Measurements from ENCODE around the gene RAPGEF1. TPM values are rescaled to one million over a fixed set of nuclear protein-coding genes. Genes with fewer than 3 reads are reported as not detected.

RAPGEF1 gene
- total and polyA plus RNA-seq, 2 of the 13 experiments (the other 11 are each of a cell fraction or from before 2014, with no cell fraction given) = 21.2 to 38.9 TPM

DNA sequence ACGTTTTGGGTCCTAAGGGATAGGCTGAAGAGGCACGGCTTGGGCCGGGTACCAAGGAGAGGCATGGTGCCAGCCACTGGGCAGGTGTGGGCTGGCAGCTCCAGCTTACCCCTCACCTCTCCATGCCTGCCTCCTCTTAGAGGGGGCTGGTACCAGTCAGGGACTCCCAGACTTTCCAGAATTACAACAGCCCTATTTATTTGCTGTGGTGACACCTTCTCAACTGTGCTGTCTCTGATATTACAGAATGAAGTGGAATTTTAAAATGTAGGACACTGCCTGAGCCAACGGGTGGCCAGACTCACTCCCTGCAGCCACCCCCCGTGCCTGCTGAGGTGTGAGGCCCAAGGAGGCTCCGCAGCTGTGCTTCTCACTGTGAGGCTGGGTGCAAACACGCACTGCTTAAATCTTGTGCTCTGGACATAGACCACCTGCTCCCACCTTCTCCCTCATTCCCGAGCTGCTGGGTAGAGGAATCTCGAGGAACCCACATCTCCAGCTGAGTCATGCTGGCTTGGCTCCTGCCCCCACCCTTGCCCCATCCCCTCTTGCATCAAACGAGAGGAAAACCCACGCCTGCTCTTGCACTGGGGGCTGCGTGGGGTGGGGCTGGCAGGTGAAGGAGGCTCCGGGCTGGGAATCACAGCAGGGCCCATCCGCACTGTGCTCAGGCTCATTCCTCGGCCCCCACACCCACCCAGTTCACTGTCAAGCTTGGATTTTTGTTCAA is 146.6 kb downstream of the RAPGEF1 start:
- WGBS (ENCODE audit: low lambda C conversion rate) = 88% methylated on average over 8 of the region's 15 CpGs

More for the DNA sequence above, 146.6 kb downstream of the RAPGEF1 start:
- ATAC-seq (no peak), FAIRE-seq (no peak), DNase-seq (ENCODE audit: low spot score) (no peak)
- no peak overlapping the region for H2AFZ ChIP-seq (ENCODE audit: low read length)
- no peaks in the 10 kb centered on the region for H3K79me2 ChIP-seq (ENCODE audit: insufficient read depth, low read length)
- H3K27ac ChIP-seq (ENCODE audit: extremely low read length, insufficient read depth, low read length) = no peak overlapping the region
- BruUV-seq (replicated peaks) = no TSS peak
- CTCF ChIA-PET (ENCODE audit: low intra/inter-chr PET ratio, low total read pairs) = interaction anchor here (3.5 to 5.7 kb wide), 2 partner anchors 149 to 154 kb away, joined by 30 to 185 read pairs; partner anchors contain the start of gene RAPGEF1
- no peak overlapping the region for H3K4me2 ChIP-seq (ENCODE audit: low read depth, low read length)
- peaks cover 23 to 49% of the 10 kb centered on the region in 2 experiments; a peak in 4 of 5 replicates for H3K36me3 ChIP-seq (replicated peaks in 1 of 2; ENCODE audit: control insufficient read depth in 1 of 2, insufficient read depth in 2 of 2, low read length in 2 of 2)
- no peaks in the 10 kb centered on the region for H3K9me3 ChIP-seq (ENCODE audit: low read length)
- H3K4me1 ChIP-seq (ENCODE audit: insufficient read depth, low read length) = peaks cover 14% of the 10 kb centered on the region
- POLR2A ChIA-PET = no interaction called here
- H3K9ac ChIP-seq (ENCODE audit: insufficient read depth, low read depth, low read length) = no peak overlapping the region
- in situ Hi-C loops (cut with HindIII; ENCODE audit: extremely low pct_ligation_motif_present, low pct_unique_long_range_greater_than_20kb) = loop anchor here (5.0 to 25.0 kb wide), 2 partner anchors 149 to 644 kb away; partner anchors contain the start of gene RAPGEF1
- no peaks in the 10 kb centered on the region for H4K20me1 ChIP-seq (ENCODE audit: insufficient read depth, low read length)
- TF ChIP-seq ZIK1 (CRISPR knock-in tag; IDR thresholded peaks at IDR 0.05; ENCODE audit: borderline replicate concordance, low read depth) (no peak), PCBP1 (IDR thresholded peaks at IDR 0.05; ENCODE audit: borderline replicate concordance, low read depth, low read length) (no peak), ZNF615 (CRISPR knock-in tag; IDR thresholded peaks at IDR 0.05; ENCODE audit: borderline replicate concordance) (no peak), FLYWCH1 (CRISPR knock-in tag; IDR thresholded peaks at IDR 0.05) (no peak), ZFP41 (CRISPR knock-in tag; IDR thresholded peaks at IDR 0.05; ENCODE audit: borderline replicate concordance) (no peak), ZBTB21 (CRISPR knock-in tag; IDR thresholded peaks at IDR 0.05) (no peak), SRY (CRISPR knock-in tag; IDR thresholded peaks at IDR 0.05) (no peak), KAT2B (IDR thresholded peaks at IDR 0.05; ENCODE audit: borderline replicate concordance, low read depth, low read length) (no peak), IRF2 (CRISPR knock-in tag; IDR thresholded peaks at IDR 0.05) (no peak), RELA (CRISPR knock-in tag; IDR thresholded peaks at IDR 0.05) (no peak), NPAS2 (CRISPR knock-in tag; IDR thresholded peaks at IDR 0.05; ENCODE audit: borderline replicate concordance) (no peak), SRF (IDR thresholded peaks at IDR 0.05; ENCODE audit: low read depth, low read length) (no peak)
- TF ChIP-seq, protein P1, sequence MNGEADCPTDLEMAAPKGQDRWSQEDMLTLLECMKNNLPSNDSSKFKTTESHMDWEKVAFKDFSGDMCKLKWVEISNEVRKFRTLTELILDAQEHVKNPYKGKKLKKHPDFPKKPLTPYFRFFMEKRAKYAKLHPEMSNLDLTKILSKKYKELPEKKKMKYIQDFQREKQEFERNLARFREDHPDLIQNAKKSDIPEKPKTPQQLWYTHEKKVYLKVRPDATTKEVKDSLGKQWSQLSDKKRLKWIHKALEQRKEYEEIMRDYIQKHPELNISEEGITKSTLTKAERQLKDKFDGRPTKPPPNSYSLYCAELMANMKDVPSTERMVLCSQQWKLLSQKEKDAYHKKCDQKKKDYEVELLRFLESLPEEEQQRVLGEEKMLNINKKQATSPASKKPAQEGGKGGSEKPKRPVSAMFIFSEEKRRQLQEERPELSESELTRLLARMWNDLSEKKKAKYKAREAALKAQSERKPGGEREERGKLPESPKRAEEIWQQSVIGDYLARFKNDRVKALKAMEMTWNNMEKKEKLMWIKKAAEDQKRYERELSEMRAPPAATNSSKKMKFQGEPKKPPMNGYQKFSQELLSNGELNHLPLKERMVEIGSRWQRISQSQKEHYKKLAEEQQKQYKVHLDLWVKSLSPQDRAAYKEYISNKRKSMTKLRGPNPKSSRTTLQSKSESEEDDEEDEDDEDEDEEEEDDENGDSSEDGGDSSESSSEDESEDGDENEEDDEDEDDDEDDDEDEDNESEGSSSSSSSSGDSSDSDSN (CRISPR knock-in tag; IDR thresholded peaks at IDR 0.05) = no peak
- TF ChIP-seq, protein P2, sequence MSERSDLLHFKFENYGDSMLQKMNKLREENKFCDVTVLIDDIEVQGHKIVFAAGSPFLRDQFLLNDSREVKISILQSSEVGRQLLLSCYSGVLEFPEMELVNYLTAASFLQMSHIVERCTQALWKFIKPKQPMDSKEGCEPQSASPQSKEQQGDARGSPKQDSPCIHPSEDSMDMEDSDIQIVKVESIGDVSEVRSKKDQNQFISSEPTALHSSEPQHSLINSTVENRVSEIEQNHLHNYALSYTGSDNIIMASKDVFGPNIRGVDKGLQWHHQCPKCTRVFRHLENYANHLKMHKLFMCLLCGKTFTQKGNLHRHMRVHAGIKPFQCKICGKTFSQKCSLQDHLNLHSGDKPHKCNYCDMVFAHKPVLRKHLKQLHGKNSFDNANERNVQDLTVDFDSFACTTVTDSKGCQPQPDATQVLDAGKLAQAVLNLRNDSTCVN (CRISPR knock-in tag; IDR thresholded peaks at IDR 0.05; ENCODE audit: borderline replicate concordance) = no peak
- H3K4me3 ChIP-seq (replicated peaks in 1 of 3; ENCODE audit: insufficient read depth in 1 of 3, low read depth in 2 of 3, low read length in 3 of 3) = no peak overlapping the region
- intact Hi-C loops (cut with micrococcal nuclease; ENCODE audit: unreplicated experiment) = no loop called here
- no peaks in the 10 kb centered on the region for H3K27me3 ChIP-seq (ENCODE audit: control insufficient read depth in 1 of 2, insufficient read depth in 2 of 2, low read length in 2 of 2)
